HUES6 (cell line): ENCODE data around the gene VWA3B.

Experiments
- H3K27ac ChIP-seq: 2 replicates; pipeline ENCODE4 v1.7.0; 2013; ENCODE audit warnings: low read depth, mild to moderate bottlenecking, low read length, inconsistent platforms
- H3K27me3 ChIP-seq: 2 replicates; pipeline ENCODE4 v1.6.1; 2013; ENCODE audit warnings: low read length; ENCODE audit not compliant: control insufficient read depth, insufficient read depth
- H3K36me3 ChIP-seq: 2 replicates; pipeline ENCODE4 v1.6.1; 2013; ENCODE audit warnings: low read length; ENCODE audit not compliant: control insufficient read depth, insufficient read depth
- H3K4me1 ChIP-seq: 2 replicates; pipeline ENCODE4 v1.6.1; 2013; ENCODE audit warnings: low read length; ENCODE audit not compliant: control insufficient read depth, insufficient read depth
- H3K4me3 ChIP-seq: 2 replicates; pipeline ENCODE4 v1.5.1; 2013; ENCODE audit warnings: low read depth, low read length
- H3K9ac ChIP-seq: one replicate; pipeline ENCODE4 v1.6.1; 2013; ENCODE audit warnings: mild to moderate bottlenecking, low read length
- H3K9me3 ChIP-seq: 2 replicates; pipeline ENCODE4 v1.6.1; 2013; ENCODE audit warnings: low read depth, low read length; ENCODE audit not compliant: control insufficient read depth, insufficient read depth

Gene VWA3B

DNA sequence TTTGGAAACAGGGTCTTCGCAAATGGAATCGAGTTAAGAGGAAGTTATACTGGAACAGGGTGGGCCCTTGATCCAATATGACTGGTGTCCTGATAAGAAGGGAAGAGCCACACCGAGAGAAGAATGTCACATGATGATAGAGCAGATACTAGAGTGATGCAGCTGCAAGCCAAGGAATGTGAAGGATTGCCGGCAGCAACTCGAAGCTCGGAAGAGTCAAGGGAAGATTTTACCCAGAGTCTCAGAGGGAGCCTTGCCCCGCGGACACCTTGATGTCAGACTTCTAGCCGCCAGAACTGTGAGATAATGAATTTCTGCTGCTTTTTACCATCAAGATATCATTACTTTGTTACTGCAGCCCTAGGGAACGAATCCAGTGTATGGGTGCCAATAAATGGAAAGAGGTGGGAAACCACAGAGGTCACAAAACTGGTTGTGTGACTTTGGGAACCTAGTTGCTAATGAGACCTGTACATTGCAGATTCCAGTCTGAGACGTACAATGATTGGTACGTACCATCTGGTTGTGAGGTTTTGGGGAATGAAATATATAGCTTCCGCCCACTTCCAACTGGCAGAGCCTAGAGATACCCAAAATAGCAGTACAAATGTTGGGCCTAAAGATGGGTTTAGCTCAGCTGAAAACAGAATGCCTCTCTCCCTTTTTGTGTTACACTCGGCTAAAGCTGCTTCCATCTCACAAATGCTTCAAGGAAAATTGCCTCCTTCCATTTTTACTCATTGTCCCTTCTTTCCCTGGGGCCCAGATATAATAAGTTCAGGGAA is 28.6 kb upstream of the VWA3B start:
- Histone ChIP-seq H3K36me3 (no peaks in the 10 kb centered on the region), H3K4me1 (no peaks in the 10 kb centered on the region), H3K9me3 (no peaks in the 10 kb centered on the region), H3K27ac (no peak overlapping the region), H3K9ac (no peak overlapping the region), H3K4me3 (no peak overlapping the region), H3K27me3 (no peaks in the 10 kb centered on the region)

GRCh38 chr2:98060277-98060676 is 26.7 kb upstream of the VWA3B start:
- H3K9ac ChIP-seq, result no peak overlapping the region
- H3K4me3 ChIP-seq, result no peak overlapping the region
- no peaks in the 10 kb centered on the region for H3K27me3 ChIP-seq
- no peak overlapping the region for H3K27ac ChIP-seq
- no peaks in the 10 kb centered on the region for H3K36me3 ChIP-seq
- no peaks in the 10 kb centered on the region for H3K9me3 ChIP-seq
- H3K4me1 ChIP-seq, result no peaks in the 10 kb centered on the region

DNA sequence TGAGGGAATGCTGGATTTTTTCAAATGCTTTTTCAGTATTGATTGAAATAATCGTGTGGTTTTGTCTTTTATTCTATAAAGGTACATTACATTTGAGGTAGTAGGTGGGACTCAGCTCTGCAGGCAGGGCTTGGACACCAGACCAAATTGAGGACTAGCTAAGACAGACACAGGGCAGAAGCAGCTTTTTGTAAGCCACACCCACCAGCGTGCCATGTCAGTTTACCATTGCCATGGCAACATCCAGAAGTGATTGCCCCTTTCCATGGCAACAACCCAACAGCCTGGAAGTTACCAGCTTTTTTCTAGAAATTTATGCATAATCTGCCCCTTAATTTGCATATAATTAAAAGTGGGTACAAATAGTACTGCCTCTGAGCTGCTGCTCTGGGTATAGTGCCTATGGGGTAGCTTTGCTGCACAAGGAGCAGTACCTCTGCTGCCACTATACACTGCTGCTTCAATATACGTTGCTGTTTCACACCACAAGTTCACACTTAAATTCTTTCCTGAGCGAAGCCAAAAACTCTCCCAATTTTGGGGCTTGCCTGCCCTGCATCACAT is 23.6 kb upstream of the VWA3B start:
- H3K27ac ChIP-seq, result no peak overlapping the region
- no peak overlapping the region for H3K4me3 ChIP-seq
- H3K9ac ChIP-seq, result no peak overlapping the region
- no peaks in the 10 kb centered on the region for H3K36me3 ChIP-seq
- H3K27me3 ChIP-seq, result no peaks in the 10 kb centered on the region
- H3K9me3 ChIP-seq, result no peaks in the 10 kb centered on the region
- H3K4me1 ChIP-seq, result no peaks in the 10 kb centered on the region

GRCh38 chr2:98065808-98066207 is 21.2 kb upstream of the VWA3B start:
- Histone ChIP-seq H3K4me1 (no peaks in the 10 kb centered on the region), H3K9me3 (no peaks in the 10 kb centered on the region), H3K27me3 (no peaks in the 10 kb centered on the region), H3K36me3 (no peaks in the 10 kb centered on the region), H3K9ac (no peak overlapping the region), H3K4me3 (no peak overlapping the region), H3K27ac (no peak overlapping the region)

DNA sequence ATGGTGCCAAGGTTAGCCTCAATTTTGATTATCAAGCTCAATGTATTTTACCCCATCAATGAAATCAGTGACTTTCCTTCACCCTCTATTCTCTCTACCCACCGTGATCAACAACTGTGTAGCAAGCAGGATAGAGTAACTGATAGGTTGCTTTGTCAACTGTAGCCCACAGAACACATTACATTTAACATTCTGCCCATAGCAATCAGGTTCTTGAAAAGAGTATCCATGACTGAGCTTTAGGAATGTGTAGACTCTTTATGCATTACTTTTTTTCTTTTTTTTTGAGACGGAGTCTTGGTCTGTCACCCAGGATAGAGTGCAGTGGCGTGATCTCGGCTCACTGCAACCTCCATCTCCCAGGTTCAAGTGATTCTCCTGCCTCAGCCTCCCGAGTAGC is 19.8 kb upstream of the VWA3B start:
- Histone ChIP-seq H3K27ac (no peak overlapping the region), H3K36me3 (no peaks in the 10 kb centered on the region), H3K4me1 (no peaks in the 10 kb centered on the region), H3K9ac (no peak overlapping the region), H3K9me3 (no peaks in the 10 kb centered on the region), H3K4me3 (no peak overlapping the region), H3K27me3 (no peaks in the 10 kb centered on the region)

GRCh38 chr2:98070081-98070480 is 16.9 kb upstream of the VWA3B start:
- no peaks in the 10 kb centered on the region for H3K4me1 ChIP-seq
- H3K9ac ChIP-seq, result no peak overlapping the region
- H3K9me3 ChIP-seq, result peaks cover 3% of the 10 kb centered on the region; the same call in 1 of the 2 replicates
- H3K36me3 ChIP-seq, result no peaks in the 10 kb centered on the region
- no peak overlapping the region for H3K27ac ChIP-seq
- H3K27me3 ChIP-seq, result no peaks in the 10 kb centered on the region
- H3K4me3 ChIP-seq, result no peak overlapping the region

- Histone ChIP-seq H3K4me3 (no peak overlapping the region), H3K36me3 (no peaks in the 10 kb centered on the region), H3K27me3 (no peaks in the 10 kb centered on the region), H3K4me1 (no peaks in the 10 kb centered on the region), H3K9ac (no peak overlapping the region), H3K27ac (no peak overlapping the region), H3K9me3 (peaks cover 3% of the 10 kb centered on the region; the same call in 1 of the 2 replicates)
Observed at GRCh38 chr2:98072442-98072841, 14.5 kb upstream of the VWA3B start.

DNA sequence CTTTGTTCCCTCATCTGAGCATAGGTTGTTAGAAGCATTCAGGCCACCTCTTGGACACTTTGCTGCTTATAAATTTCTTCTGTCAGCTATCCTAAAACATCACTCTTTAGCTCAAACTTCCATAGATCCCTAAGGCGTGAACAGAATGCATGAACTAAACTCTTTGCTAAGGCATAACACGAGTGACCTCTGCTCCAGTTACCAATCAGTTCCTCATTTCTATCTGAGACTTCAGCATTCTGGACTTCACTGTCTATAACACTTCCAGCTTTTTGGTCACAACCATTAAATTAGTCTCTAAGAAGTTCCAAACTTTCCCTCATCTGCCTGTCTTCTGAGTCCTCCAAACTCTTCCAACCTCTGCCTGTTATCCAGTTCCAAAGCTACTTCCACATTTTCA is 8.3 kb upstream of the VWA3B start:
- Histone ChIP-seq H3K36me3 (no peaks in the 10 kb centered on the region), H3K9me3 (peaks cover 13% of the 10 kb centered on the region), H3K27ac (no peak overlapping the region), H3K4me1 (no peaks in the 10 kb centered on the region), H3K9ac (no peak overlapping the region), H3K4me3 (no peak overlapping the region), H3K27me3 (no peaks in the 10 kb centered on the region)

GRCh38 chr2:98084151-98084868 is 2.7 kb upstream of the VWA3B start:
- H3K27ac ChIP-seq, result no peak overlapping the region
- H3K4me3 ChIP-seq, result no peak overlapping the region
- no peak overlapping the region for H3K9ac ChIP-seq
- no peaks in the 10 kb centered on the region for H3K4me1 ChIP-seq
- H3K36me3 ChIP-seq, result no peaks in the 10 kb centered on the region
- no peaks in the 10 kb centered on the region for H3K9me3 ChIP-seq
- peaks cover 44% of the 10 kb centered on the region for H3K27me3 ChIP-seq

DNA sequence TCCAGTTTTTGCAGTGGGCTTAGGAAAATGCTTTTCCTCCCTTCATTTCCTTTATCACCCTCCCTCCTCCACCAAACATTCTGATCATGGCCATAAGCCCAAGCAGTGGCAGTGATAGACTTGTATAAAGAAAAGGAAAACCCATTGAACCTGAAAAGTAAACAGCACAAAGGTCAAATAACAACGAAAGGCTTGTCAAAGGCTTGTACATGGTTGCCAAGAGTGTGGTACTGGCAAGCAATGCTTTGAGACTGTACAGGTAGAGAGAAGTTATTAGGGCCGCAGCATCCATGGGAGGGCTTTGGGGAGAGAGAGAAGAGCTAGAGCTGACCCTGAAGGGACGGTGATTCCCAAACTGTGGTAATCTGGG is 2.1 kb upstream of the VWA3B start:
- Histone ChIP-seq H3K4me1 (no peaks in the 10 kb centered on the region), H3K9me3 (no peaks in the 10 kb centered on the region), H3K27me3 (peaks cover 44% of the 10 kb centered on the region), H3K9ac (no peak overlapping the region), H3K4me3 (no peak overlapping the region), H3K27ac (no peak overlapping the region), H3K36me3 (no peaks in the 10 kb centered on the region)

DNA sequence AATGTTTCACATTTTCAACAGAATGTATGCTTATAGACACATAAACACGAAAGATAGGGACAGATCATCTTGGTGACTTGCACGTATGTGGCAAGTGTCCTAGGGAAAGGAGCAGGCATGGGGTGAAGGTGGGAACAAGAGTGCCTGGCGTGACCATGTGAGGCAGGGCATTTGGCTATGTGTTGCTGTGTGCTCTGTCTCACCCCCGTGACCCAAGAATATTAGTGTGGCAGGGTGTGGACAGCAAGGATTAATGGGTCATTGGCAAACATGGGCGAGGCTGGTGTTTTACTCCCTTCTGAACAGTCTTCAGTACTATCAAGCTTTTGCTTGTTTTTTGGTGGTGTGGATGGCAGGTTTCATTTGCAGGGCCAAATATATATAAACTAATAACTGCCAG is 1.3 kb upstream of the VWA3B start:
- H3K27me3 ChIP-seq, result peaks cover 44% of the 10 kb centered on the region
- H3K27ac ChIP-seq, result no peak overlapping the region
- H3K9ac ChIP-seq, result no peak overlapping the region
- no peak overlapping the region for H3K4me3 ChIP-seq
- H3K4me1 ChIP-seq, result no peaks in the 10 kb centered on the region
- H3K36me3 ChIP-seq, result no peaks in the 10 kb centered on the region
- no peaks in the 10 kb centered on the region for H3K9me3 ChIP-seq
